ENCODE measurements around the gene AHCYL1. TPM values are rescaled to one million over a fixed set of nuclear protein-coding genes. Genes with fewer than 3 reads are reported as not detected.
"Not testable (repeated sequence)": the region's sequence is repeated elsewhere in the genome, so short reads cannot be mapped to it uniquely, and the experiment has no call there.

Gene AHCYL1
- total and polyA plus RNA-seq, 12 donors, result 21.9 to 58.9 (median 47.4) TPM

- intact Hi-C loops (cut with DNase I), result no loop called here
- Histone ChIP-seq H3K27me3 (no peaks in the 10 kb centered on the region), H3K36me3 (no peaks in the 10 kb centered on the region), H3K9me3 (no peaks in the 10 kb centered on the region), H3K27ac (peak overlapping the region in 5 of 10 donors; percentile 6 to 68 (median 16)), H3K4me1 (peaks cover 0 to 20% (median 8%) of the 10 kb centered on the region in 9 donors), H3K4me3 (no peak overlapping the region)
- no peak for DNase-seq
- no peak for ATAC-seq
- TF ChIP-seq, protein P1, sequence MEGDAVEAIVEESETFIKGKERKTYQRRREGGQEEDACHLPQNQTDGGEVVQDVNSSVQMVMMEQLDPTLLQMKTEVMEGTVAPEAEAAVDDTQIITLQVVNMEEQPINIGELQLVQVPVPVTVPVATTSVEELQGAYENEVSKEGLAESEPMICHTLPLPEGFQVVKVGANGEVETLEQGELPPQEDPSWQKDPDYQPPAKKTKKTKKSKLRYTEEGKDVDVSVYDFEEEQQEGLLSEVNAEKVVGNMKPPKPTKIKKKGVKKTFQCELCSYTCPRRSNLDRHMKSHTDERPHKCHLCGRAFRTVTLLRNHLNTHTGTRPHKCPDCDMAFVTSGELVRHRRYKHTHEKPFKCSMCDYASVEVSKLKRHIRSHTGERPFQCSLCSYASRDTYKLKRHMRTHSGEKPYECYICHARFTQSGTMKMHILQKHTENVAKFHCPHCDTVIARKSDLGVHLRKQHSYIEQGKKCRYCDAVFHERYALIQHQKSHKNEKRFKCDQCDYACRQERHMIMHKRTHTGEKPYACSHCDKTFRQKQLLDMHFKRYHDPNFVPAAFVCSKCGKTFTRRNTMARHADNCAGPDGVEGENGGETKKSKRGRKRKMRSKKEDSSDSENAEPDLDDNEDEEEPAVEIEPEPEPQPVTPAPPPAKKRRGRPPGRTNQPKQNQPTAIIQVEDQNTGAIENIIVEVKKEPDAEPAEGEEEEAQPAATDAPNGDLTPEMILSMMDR (IDR thresholded peaks at IDR 0.05), result no peak
Observed at GRCh38 chr1:109948285-109948630, 36.3 kb upstream of the AHCYL1 start.

DNA sequence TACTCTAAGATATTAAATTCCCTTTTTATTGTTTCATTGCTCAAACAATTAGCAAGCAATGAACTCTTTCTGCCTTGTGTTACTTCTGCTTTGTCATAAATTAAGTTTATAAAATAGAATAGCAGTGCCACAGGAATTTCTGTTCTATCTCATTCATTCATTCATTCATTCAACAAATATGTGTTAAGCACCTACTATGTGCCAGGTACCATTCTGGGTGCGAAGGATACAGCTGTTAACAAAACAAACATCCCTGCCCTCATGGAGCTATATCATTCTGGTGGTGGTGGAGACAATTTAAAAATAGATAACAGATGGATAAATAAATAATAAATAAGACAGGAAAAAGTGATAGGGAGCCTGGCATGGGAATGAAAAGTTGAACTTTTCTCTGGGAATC, 34.5 kb upstream of the AHCYL1 start:
- intact Hi-C loops (cut with DNase I), result no loop called here
- H3K27ac ChIP-seq, result no peak overlapping the region
- WGBS, 2 donors, result 83 to 89% methylated on average over 1 of the region's 1 CpG

GRCh38 chr1:109950509-109950908, 34.1 kb upstream of the AHCYL1 start:
- intact Hi-C loops (cut with DNase I), result no loop called here
- H3K27ac ChIP-seq, result no peak overlapping the region
- no peaks in the 10 kb centered on the region for H3K36me3 ChIP-seq
- no peaks in the 10 kb centered on the region for H3K27me3 ChIP-seq
- ATAC-seq, result no peak
- no peak overlapping the region for H3K4me3 ChIP-seq
- no peak for DNase-seq
- no peaks in the 10 kb centered on the region for H3K9me3 ChIP-seq
- TF ChIP-seq, protein P1 (IDR thresholded peaks at IDR 0.05), result no peak
- H3K4me1 ChIP-seq, result peaks cover 0 to 34% (median 17%) of the 10 kb centered on the region in 9 donors
- WGBS, 2 donors, result 90 to 93% methylated on average over 2 of the region's 2 CpGs

More for the DNA sequence above, 34.5 kb upstream of the AHCYL1 start:
- Histone ChIP-seq H3K27me3 (no peaks in the 10 kb centered on the region), H3K4me1 (peaks cover 0 to 34% (median 17%) of the 10 kb centered on the region in 9 donors), H3K4me3 (no peak overlapping the region), H3K36me3 (no peaks in the 10 kb centered on the region), H3K9me3 (no peaks in the 10 kb centered on the region)
- TF ChIP-seq, protein P1 (IDR thresholded peaks at IDR 0.05), result no peak
- DNase-seq (no peak), ATAC-seq (no peak)

DNA sequence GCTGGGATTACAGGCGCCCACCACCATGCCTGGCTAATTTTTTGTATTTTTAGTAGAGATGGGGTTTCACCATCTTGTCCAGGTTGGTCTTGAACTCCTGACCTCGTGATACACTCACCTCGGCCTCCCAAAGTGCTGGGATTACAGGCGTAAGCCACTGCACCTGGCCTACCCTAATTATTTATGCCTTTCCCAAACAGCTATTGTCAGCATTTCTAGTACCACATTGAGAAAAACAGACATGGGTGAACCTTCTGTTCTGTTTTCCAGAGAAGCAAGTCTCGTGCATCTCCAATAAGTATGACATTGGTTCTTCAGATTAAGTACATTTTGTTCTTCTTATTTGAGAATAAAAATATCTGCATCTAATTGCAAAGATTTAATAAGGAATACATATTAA, 33.1 kb upstream of the AHCYL1 start:
- H3K4me3 ChIP-seq, DNase-seq: not testable (repeated sequence)
- 93% methylated on average over 5 of the region's 5 CpGs for WGBS, 2 donors

GRCh38 chr1:109954041-109954512, 30.5 kb upstream of the AHCYL1 start:
- H3K27ac ChIP-seq, result peak overlapping the region in 9 of 10 donors; percentile 12 to 80 (median 57)
- intact Hi-C loops (cut with DNase I), result no loop called here
- ATAC-seq, result peak; percentile 61 to 96 (median 85)
- TF ChIP-seq, protein P1 (IDR thresholded peaks at IDR 0.05), result no peak
- peaks cover 0 to 29% (median 10%) of the 10 kb centered on the region in 9 donors for H3K4me1 ChIP-seq
- H3K4me3 ChIP-seq, result no peak overlapping the region
- no peaks in the 10 kb centered on the region for H3K27me3 ChIP-seq
- 13 to 30% methylated on average over 1 of the region's 1 CpG for WGBS, 2 donors
- DNase-seq, result peak in 1 of 2 donors; percentile 53
- H3K36me3 ChIP-seq, result no peaks in the 10 kb centered on the region
- no peaks in the 10 kb centered on the region for H3K9me3 ChIP-seq

More for the DNA sequence above, 33.1 kb upstream of the AHCYL1 start:
- intact Hi-C loops (cut with DNase I); H3K27me3 ChIP-seq; H3K36me3 ChIP-seq; H3K9me3 ChIP-seq; ATAC-seq; H3K27ac ChIP-seq: not testable (repeated sequence)
- peaks cover 0 to 34% (median 17%) of the 10 kb centered on the region in 9 donors for H3K4me1 ChIP-seq

Measured in heart right ventricle (tissue), 16 donors.